Activated CD8-positive, alpha-beta memory T cell treated with anti-CD3 and anti-CD28 coated beads, Interleukin-2, amount 50 U/mL, for 24 hours (primary cell): ENCODE data around the gene WNK3.

Experiments used
- DNase-seq: peaks from one replicate; pipeline ENCODE4 v3.0.0-alpha.2; 2020; ENCODE audit errors: extremely low read depth

Gene WNK3

DNA sequence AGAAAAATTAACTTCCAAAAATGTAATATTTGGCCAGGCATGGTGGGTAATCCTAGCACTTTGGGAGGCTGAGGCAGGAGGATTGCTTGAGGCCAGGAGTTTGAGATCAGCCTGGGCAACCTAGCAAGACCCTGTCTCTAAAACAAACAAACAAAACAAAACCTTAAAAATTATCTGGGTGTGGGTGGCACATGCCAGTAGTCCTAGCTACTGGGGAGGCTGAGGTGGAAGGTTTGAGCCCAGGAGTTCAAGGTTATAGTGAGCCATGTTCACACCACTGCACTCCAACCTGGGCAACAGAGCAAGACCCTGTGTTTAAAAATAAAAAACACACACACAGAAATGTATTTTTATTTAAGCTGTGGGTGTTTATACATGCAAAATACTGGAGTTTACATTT, 186.8 kb downstream of the WNK3 start:
- no peak for DNase-seq

DNA sequence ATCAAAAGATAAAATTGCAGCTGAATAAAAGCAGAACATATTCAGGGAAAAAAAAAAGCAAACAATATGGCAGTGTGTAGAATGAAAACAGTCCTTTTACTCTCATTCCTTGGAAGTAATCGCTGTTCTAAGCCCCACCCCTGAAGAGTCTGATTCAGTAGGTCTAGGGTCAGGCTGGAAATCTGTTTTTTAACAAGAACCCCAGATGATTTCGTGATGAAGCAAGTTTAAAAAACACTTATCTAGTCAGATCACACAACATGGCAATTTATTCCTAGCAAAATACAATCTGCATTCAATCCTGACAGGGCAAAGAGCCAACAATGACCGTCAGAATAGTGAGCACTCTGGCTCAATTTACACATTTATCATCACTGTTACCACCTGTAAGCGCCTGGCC, 190.9 kb downstream of the WNK3 start:
- DNase-seq, result no peak

DNA sequence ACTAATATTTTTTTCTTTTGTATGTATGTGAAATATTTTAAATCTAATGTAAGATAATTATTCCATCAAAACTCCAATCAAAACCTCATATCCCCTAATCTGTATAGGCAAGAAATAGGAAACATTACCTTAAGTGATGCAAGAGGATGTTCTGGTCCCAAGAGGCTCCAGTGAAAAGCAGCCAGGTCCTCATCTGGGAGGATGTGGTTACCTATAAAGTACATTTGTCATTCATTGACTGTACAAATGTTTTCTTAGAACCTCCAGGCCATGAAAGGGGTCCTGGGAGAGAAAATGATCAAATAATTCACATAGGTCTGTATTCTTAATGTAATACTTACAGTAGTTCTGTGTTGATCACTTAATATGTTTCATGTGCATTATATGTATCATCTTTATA, 200.3 kb downstream of the WNK3 start:
- DNase-seq, result no peak
